Thyroid gland (tissue), 4 donors: ENCODE results near the gene JDP2. TPM values are rescaled to one million over a fixed set of nuclear protein-coding genes. Genes with fewer than 3 reads are reported as not detected.

Experiments
- DNase-seq, 2 donors: peaks; one replicate each; pipeline ENCODE4 v3.0.0-alpha.2; 2019
- H3K27ac ChIP-seq, 3 donors: fragments of 200-600 bp; sonication (generic); 1 replicate in 2 of 3; 2 replicates in 1 of 3; pipeline ENCODE4 v1.5.1; 2016 to 2019; ENCODE audit warnings: mild to moderate bottlenecking in 1 of 3, moderate library complexity in 1 of 3
- H3K27me3 ChIP-seq: fragments of 200-600 bp; sonication (generic); one replicate; pipeline ENCODE4 v1.5.1; 2019
- H3K36me3 ChIP-seq, 2 donors: fragments of 200-600 bp; sonication (generic); one replicate each; pipeline ENCODE4 v1.5.1; 2016 to 2019
- H3K4me1 ChIP-seq, 2 donors: fragments of 200-600 bp; sonication (generic); one replicate each; pipeline ENCODE4 v1.5.1; 2017 to 2019
- H3K4me3 ChIP-seq, 3 donors: fragments of 200-600 bp; sonication (generic); replicated peaks in 1 of 3; 1 replicate in 2 of 3; 2 replicates in 1 of 3; pipeline ENCODE4 v1.5.1; 2016; ENCODE audit warnings: mild to moderate bottlenecking in 1 of 3
- H3K9me3 ChIP-seq: fragments of 200-600 bp; sonication (generic); one replicate; pipeline ENCODE4 v1.5.1; 2017
- CTCF ChIP-seq, 6 experiments: fragments of 200-600 bp in 3 of 6; fragments of 450-650 bp in 3 of 6; sonication (generic) in 3 of 6; IDR thresholded peaks; one replicate each; pipeline ENCODE4 v1.5.1; 2016 to 2019; ENCODE audit warnings: antibody characterized with exemption in 6 of 6, mild to moderate bottlenecking in 2 of 6, inconsistent platforms in 1 of 6, moderate library complexity in 1 of 6
- POLR2A ChIP-seq, 2 donors: fragments of 450-650 bp; IDR thresholded peaks; one replicate each; pipeline ENCODE4 v1.6.1; 2017; ENCODE audit warnings: antibody characterized with exemption in 2 of 2, mild to moderate bottlenecking in 2 of 2, moderate library complexity in 1 of 2
- WGBS, 2 donors: methylation state at CpG; one replicate each; pipeline ENCODE4 v1.1.5; 2017; 5-methylcytosine and 5-hydroxymethylcytosine counted together
- intact Hi-C: fragments of 100-400 bp; cut with DNase I; formaldehyde crosslinking; loops from one replicate; pipeline ENCODE4 v1.15.1; 2023
- total RNA-seq, 4 donors: library from RNA; depleted of rRNA; stranded (reverse); fragments of >200 nt; gene quantifications; one replicate each; pipeline ENCODE4 v1.2.3, GENCODE V29; 2016

JDP2 gene
- total RNA-seq, 4 donors from 2014 or later, result 24.2 to 54.6 (median 36.3) TPM

- intact Hi-C loops, result no loop called here
- Histone ChIP-seq H3K36me3 (no peaks in the 10 kb centered on the region), H3K4me3 (no peak overlapping the region), H3K9me3 (no peaks in the 10 kb centered on the region), H3K27ac (peak overlapping the region in 1 of 3 donors; percentile 33), H3K4me1 (peaks cover 9 to 16% of the 10 kb centered on the region in 2 donors), H3K27me3 (no peaks in the 10 kb centered on the region)
- peak; percentile 73 to 84 for DNase-seq
- no peak for TF ChIP-seq POLR2A (IDR thresholded peaks at IDR 0.05)
- 21 to 35% methylated on average over 6 of the region's 6 CpGs for WGBS, 2 donors
Measured at GRCh38 chr14:75411214-75411540, 16.6 kb upstream of the JDP2 start.

- intact Hi-C loops, result no loop called here
- no peaks in the 10 kb centered on the region for H3K27me3 ChIP-seq
- H3K27ac ChIP-seq, result no peak overlapping the region
- no peak for TF ChIP-seq POLR2A (IDR thresholded peaks at IDR 0.05)
- TF ChIP-seq CTCF (IDR thresholded peaks at IDR 0.05), result no peak
- WGBS, 2 donors, result 67 to 85% methylated on average over 2 of the region's 2 CpGs
- H3K4me1 ChIP-seq, result peaks cover 15 to 23% of the 10 kb centered on the region in 2 donors
- DNase-seq, result no peak
- no peaks in the 10 kb centered on the region for H3K9me3 ChIP-seq
- no peak overlapping the region for H3K4me3 ChIP-seq
- no peaks in the 10 kb centered on the region for H3K36me3 ChIP-seq
Measured at GRCh38 chr14:75413013-75413412, 14.8 kb upstream of the JDP2 start.

DNA sequence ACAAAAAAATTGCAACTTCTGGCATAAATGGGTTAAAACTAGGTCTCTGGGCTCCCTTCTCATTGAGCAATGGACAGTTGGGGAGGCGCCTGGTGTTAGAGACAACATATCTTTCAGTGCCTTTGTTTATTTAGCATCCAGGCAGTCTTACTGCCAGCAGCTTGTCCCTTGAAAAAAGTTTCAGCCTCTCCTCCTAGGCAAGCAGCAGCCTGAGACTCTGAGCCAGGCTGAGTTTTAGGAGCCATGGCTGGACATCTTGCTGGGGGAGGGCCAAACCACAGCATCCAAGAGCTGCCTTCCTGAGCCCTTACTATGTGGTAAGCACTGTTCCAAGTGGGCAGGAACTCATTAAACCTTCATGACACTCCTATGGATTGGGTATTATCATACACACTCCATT is 10.1 kb upstream of the JDP2 start:
- no peak for TF ChIP-seq POLR2A (IDR thresholded peaks at IDR 0.05)
- TF ChIP-seq CTCF (IDR thresholded peaks at IDR 0.05), result no peak
- 35 to 42% methylated on average over 1 of the region's 1 CpG for WGBS, 2 donors
- Histone ChIP-seq H3K27ac (no peak overlapping the region), H3K36me3 (no peaks in the 10 kb centered on the region), H3K9me3 (no peaks in the 10 kb centered on the region), H3K4me1 (peaks cover 23% of the 10 kb centered on the region in 2 donors), H3K4me3 (no peak overlapping the region), H3K27me3 (no peaks in the 10 kb centered on the region)
- peak; percentile 31 to 44 for DNase-seq
- intact Hi-C loops, result no loop called here

GRCh38 chr14:75418850-75419768 is 8.7 kb upstream of the JDP2 start:
- no peak for TF ChIP-seq CTCF (IDR thresholded peaks at IDR 0.05)
- TF ChIP-seq POLR2A (IDR thresholded peaks at IDR 0.05), result no peak
- intact Hi-C loops, result no loop called here
- peaks cover 23% of the 10 kb centered on the region in 2 donors for H3K4me1 ChIP-seq
- no peaks in the 10 kb centered on the region for H3K36me3 ChIP-seq
- no peak overlapping the region for H3K27ac ChIP-seq
- DNase-seq, result peak; percentile 82 to 86
- H3K4me3 ChIP-seq, result no peak overlapping the region
- H3K9me3 ChIP-seq, result no peaks in the 10 kb centered on the region
- no peaks in the 10 kb centered on the region for H3K27me3 ChIP-seq
- 45 to 46% methylated on average over 15 to 16 of the region's 16 CpGs for WGBS, 2 donors

GRCh38 chr14:75422169-75422568 is 5.7 kb upstream of the JDP2 start:
- Histone ChIP-seq H3K9me3 (no peaks in the 10 kb centered on the region), H3K4me3 (no peak overlapping the region), H3K36me3 (no peaks in the 10 kb centered on the region), H3K27me3 (no peaks in the 10 kb centered on the region), H3K27ac (no peak overlapping the region), H3K4me1 (peaks cover 26 to 27% of the 10 kb centered on the region in 2 donors)
- TF ChIP-seq POLR2A (IDR thresholded peaks at IDR 0.05) (no peak), CTCF (IDR thresholded peaks at IDR 0.05) (no peak)
- 90 to 92% methylated on average over 8 of the region's 8 CpGs for WGBS, 2 donors
- intact Hi-C loops, result no loop called here
- no peak for DNase-seq
